B cell (primary cell): ENCODE data around the gene CCDC136.

Source experiments
- CTCF ChIP-seq: fragments of 200-600 bp; IDR thresholded peaks from one replicate; pipeline ENCODE4 v1.8.0; 2022; ENCODE audit warnings: antibody characterized with exemption, mild to moderate bottlenecking
- EZH2 ChIP-seq: IDR thresholded peaks from 2 replicates; pipeline ENCODE4 v1.6.1; 2012; ENCODE audit warnings: borderline replicate concordance, low read depth, mild to moderate bottlenecking, moderate library complexity, low read length; ENCODE audit not compliant: insufficient read depth, poor library complexity, severe bottlenecking

DNA sequence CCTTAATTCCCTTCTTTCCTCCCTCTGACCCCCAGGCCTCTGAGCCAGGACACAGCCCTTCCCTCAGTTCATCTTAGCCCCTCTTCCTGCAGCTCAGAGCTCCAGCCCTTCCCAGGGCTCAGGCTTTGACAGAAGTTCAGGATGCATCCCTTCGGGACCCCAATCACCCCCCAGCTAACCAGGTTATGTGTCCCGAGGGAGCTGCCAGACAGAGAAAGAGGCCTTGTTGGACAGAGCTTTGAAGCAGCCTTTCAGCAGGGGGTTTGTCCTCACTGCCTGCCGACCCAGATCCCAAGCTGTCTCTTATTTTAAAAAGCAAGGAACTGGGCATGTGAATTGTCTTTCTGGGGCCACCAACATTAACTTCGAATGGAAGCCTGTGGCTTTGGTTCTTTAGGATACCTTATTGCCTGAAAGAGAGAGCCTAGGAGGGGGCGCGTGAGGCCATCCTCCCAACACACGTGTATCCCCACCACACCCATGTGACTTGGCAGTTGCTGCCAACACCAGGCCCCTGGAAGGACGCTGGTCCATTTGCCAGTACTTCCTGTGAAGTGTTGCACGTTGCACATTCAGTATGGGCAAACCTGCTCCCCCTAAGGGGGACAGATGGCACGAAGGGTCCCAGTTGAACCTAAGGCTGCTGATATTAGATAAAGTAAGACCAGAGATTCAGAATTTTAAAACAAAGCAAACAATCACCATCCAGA is 858 bp downstream of the CCDC136 start:
- TF ChIP-seq CTCF, result no peak
- TF ChIP-seq EZH2, result no peak
